Panc1 (cell line): ENCODE results near the gene BRD9.
"Not testable (repeated sequence)": the region's sequence is repeated elsewhere in the genome, so short reads cannot be mapped to it uniquely, and the experiment has no call there.

Experiments used
- POLR2AphosphoS5 ChIP-seq: IDR thresholded peaks from 2 replicates; pipeline ENCODE4 v1.6.1; 2012; ENCODE audit warnings: mild to moderate bottlenecking, low read depth, low read length, moderate library complexity
- TCF7L2 ChIP-seq: IDR thresholded peaks from 2 replicates; pipeline ENCODE4 v1.6.1; 2011; ENCODE audit warnings: mild to moderate bottlenecking, low read depth, low read length, inconsistent platforms
- TF ChIP-seq, protein P1 (sequence below): fragments of 450-650 bp; IDR thresholded peaks from 2 replicates; pipeline ENCODE4 v1.5.1; 2017; ENCODE audit warnings: mild to moderate bottlenecking

DNA sequence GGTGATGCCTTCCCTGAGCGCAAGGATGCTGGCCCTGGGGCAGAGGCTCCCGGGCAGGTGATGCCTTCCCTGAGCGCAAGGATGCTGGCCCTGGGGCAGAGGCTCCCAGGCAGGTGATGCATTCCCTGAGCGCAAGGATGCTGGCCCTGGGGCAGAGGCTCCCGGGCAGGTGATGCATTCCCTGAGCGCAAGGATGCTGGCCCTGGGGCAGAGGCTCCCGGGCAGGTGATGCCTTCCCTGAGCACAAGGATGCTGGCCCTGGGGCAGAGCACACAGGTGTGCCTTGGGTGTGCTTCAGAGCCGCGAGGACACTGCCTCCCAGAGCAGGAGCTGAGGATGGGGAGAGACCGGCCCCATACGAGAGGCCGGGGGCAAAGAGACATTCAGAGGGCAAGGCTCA, 22.7 kb upstream of the BRD9 start:
- TF ChIP-seq, protein P1, sequence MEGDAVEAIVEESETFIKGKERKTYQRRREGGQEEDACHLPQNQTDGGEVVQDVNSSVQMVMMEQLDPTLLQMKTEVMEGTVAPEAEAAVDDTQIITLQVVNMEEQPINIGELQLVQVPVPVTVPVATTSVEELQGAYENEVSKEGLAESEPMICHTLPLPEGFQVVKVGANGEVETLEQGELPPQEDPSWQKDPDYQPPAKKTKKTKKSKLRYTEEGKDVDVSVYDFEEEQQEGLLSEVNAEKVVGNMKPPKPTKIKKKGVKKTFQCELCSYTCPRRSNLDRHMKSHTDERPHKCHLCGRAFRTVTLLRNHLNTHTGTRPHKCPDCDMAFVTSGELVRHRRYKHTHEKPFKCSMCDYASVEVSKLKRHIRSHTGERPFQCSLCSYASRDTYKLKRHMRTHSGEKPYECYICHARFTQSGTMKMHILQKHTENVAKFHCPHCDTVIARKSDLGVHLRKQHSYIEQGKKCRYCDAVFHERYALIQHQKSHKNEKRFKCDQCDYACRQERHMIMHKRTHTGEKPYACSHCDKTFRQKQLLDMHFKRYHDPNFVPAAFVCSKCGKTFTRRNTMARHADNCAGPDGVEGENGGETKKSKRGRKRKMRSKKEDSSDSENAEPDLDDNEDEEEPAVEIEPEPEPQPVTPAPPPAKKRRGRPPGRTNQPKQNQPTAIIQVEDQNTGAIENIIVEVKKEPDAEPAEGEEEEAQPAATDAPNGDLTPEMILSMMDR, result not testable (repeated sequence)
- TF ChIP-seq POLR2AphosphoS5, TCF7L2: not testable (repeated sequence)
